Activated T-helper 1 cell treated with anti-CD3 and anti-CD28 coated beads, Interleukin-2, amount 50 U/mL, for 16 hours (primary cell): ENCODE results near the gene CCRL2.
"Not testable (repeated sequence)": the region's sequence is repeated elsewhere in the genome, so short reads cannot be mapped to it uniquely, and the experiment has no call there.

ENCODE experiments used
- DNase-seq, 2 donors: peaks; one replicate each; pipeline ENCODE4 v3.0.0-alpha.2; 2020; ENCODE audit warnings: low read depth in 1 of 2, low spot score in 1 of 2

Gene CCRL2

DNA sequence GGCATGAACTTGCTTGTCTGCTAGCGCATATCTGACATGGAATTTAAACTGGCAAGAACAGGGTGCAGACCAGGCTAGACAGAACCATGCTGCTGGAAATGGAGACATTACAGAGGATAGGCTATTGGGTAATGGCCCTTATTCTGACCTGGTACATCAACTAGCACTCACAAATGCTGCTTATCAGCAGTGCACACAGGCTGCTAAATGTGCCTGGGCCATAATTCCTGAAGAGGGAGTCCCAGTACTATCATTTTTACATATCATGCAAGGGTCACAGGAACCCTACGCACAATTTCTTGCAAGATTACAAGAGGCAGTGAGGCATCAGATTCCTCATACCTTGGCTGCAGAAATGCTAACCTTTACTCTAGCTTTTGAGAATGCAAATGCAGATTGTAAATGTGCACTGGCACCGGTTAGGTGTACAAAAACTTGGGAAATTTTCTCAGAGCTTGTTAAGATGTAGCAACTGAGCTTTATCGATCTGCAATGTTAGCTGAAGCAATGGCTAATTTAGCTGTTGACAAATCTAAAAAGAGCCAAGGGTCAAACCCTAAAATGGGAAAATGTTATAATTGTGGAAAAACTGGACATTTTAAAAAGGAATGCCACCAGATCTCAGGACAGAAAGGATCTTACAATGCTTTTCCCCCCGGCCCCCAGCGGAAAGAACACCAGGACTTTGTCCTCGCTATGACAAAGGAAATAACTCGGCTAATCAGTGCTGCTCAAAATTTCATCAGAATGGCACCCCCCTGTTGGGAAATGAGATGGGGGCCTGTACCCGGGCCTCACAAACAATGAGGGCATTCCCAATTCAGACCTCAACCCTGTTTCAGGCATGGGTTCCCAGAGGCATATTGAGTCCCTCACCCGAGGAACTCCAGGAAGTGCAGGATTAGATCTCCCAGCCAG lies 21.1 kb downstream of the CCRL2 start:
- no peak for DNase-seq

DNA sequence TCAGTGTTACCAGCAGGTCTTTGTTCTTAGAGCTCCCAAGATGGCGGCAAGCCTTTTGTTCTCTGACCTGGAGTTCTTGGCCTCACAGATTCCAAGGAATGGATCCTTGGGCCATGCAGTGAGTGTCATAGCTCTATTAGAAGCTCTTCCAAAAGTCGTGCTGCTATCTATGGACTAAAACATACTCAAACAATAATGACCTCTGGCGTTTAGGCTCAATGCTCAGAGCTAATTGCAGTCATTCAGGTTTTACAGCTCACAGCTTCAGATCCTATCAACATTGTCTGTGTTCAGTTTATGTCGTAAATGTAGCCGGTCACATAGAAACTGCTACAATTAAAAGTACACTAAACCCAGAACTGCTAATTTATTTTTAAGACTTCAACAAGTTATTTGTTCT lies 22.2 kb downstream of the CCRL2 start:
- no peak for DNase-seq

- DNase-seq: no peak
Observed at GRCh38 chr3:46429671-46430070, 22.6 kb downstream of the CCRL2 start.

GRCh38 chr3:46430879-46431278 lies 23.8 kb downstream of the CCRL2 start:
- DNase-seq: not testable (repeated sequence)

DNA sequence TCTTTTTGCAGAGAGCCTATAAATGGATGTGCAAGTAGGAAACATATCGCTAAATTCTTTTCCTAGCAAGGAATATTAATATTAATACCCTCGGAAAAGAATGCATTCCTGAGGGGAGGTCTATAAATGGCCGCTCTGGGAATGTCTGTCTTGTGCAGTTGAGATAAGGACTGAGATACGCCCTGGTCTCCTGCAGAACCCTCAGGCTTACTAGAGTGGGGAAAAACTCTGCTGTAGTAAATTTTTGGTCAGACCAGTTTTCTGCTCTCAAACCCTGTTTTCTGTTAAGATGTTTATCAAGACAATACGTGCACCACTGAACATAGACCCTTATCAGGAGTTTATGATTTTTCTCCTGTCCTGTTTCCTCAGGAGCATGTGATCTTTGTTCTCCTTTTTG lies 24.8 kb downstream of the CCRL2 start:
- not testable (repeated sequence) for DNase-seq

- DNase-seq: not testable (repeated sequence)
Observed at GRCh38 chr3:46433118-46433517, 26.1 kb downstream of the CCRL2 start.

DNA sequence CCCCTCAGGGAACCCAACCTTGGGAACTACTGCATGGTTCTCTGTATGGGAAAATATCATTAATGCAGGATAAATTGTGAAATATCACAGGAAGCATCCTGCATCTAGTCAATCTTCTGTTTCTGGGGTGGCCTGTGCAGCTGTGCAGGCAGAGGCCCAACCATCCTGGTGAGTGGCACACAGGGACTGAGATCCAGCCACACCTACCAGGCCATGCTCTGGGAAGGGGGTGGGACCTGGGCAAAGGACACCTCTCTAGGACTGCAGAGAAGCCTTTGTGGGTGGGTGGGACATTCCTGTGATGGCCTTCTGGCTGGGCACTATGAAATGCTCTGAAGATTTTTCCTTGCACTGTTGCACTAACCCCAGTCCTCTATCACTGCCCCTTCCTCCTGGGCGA lies 26.8 kb downstream of the CCRL2 start:
- DNase-seq: no peak

DNA sequence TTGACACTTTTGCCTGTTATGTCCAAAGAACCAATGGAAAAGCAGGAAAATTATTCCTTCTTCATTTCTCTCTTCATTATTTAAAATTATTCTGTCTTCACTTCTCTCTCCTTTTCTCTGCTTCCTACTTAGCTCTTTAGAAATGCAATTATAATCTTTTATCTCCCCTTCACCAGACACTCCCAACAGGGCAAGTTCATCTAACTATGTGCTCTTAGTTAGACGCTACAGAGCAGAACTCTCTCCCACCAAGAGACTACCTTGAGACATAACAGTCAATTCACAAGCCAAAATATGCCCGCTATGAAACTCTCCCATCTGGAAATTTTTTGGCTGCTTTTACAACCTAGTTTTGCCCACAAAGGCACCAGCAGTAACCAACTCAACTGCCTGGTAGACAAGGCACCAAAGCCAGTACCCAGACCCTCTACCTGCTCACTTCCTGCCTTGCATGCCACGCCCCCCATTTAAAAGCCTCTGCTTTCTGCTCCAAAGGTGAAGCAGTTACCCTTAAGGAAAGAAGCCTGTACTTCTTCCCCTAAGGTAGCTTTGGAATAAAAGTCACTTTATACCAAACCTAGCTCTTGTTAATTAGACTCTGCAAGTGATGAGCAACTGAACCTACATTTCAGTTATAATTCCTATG lies 28.1 kb downstream of the CCRL2 start:
- DNase-seq: no peak

DNA sequence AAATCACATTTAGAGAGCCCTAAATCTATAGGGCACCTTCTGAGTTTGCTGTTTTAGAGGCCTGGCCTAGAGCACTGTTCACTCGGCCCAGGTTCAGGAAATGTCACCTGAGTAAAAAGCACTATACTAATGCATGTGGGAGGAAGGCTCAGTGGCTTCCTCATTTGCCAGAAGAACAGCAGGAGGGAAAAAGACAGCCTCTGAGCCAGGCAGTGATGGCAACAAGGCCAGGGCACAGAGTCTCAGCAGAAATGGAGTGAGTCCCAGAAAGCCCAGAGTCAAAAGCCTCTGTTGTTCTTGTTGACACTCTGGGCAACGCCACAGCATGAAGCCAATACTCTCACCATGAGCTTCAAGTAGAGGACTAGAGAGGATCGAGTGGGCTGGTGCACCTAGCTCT lies 31.8 kb downstream of the CCRL2 start:
- no peak for DNase-seq

GRCh38 chr3:46440531-46441294 lies 33.7 kb downstream of the CCRL2 start:
- no peak for DNase-seq

GRCh38 chr3:46442576-46443530 lies 35.8 kb downstream of the CCRL2 start:
- peak in 1 of 2 donors; percentile 11 for DNase-seq

GRCh38 chr3:46447228-46447985 lies 40.3 kb downstream of the CCRL2 start:
- no peak for DNase-seq

DNA sequence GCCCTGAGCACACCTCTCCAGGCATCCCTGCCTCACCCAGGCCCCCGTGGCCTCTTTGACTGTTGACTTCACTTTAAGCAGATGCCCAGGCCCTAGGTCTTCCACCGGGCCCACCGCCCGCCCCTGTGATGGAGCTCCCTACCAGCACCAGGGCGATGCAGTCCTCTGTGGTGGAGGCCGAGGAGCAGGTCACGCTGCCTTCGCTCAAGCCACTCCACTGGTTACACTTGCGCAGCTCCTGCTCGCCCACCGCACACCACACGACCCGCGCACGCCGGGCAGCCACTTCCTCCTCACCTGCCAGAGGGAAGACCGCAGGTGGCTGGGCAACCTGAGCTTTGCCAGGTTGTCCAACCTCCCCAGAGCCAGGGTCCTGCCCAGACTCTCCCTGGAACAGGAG lies 41.7 kb downstream of the CCRL2 start:
- no peak for DNase-seq

GRCh38 chr3:46449755-46450552 lies 42.9 kb downstream of the CCRL2 start:
- DNase-seq: no peak

- no peak for DNase-seq
Observed at GRCh38 chr3:46453526-46454208, 46.6 kb downstream of the CCRL2 start.

GRCh38 chr3:46454209-46454595 lies 47.1 kb downstream of the CCRL2 start:
- no peak for DNase-seq

DNA sequence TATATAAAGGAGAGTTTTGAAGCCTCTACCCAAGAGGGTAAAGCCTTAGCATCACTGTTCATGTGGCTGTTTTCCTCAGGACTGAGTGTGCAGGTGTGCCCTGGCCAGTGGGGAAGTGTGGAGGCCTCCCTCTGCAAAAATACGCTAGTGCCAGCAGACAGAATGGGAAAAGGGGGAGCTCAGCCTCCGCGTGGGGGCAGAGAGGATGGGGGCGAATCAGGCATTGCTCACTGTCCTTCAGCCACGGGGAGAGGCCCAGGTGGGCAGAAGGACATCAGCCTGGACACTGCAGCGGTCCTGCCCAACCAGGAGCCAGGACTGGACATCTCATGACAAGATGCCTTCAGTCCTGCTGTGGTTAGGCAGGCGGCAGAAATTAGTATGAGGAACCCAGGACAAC lies 47.5 kb downstream of the CCRL2 start:
- DNase-seq: no peak
